Muscle layer of duodenum (tissue), 2 donors: ENCODE results near the gene ADAMTS17.
"Not testable (repeated sequence)": the region's sequence is repeated elsewhere in the genome, so short reads cannot be mapped to it uniquely, and the experiment has no call there.

Source experiments
- H3K27ac ChIP-seq: one replicate; pipeline ENCODE4 v1.7.0; 2013; ENCODE audit warnings: mild to moderate bottlenecking, low read length
- H3K27me3 ChIP-seq: one replicate; pipeline ENCODE4 v1.7.0; 2013; ENCODE audit warnings: low read depth, mild to moderate bottlenecking, control low read depth, low read length
- H3K36me3 ChIP-seq, 2 donors: one replicate each; pipeline ENCODE4 v1.7.0; 2013; ENCODE audit warnings: low read length in 2 of 2, control low read depth in 1 of 2, mild to moderate bottlenecking in 1 of 2; ENCODE audit not compliant: insufficient read depth in 2 of 2, control insufficient read depth in 1 of 2
- H3K4me1 ChIP-seq, 2 donors: one replicate each; pipeline ENCODE4 v1.7.0; 2013; ENCODE audit warnings: low read length in 2 of 2, mild to moderate bottlenecking in 2 of 2, control low read depth in 1 of 2, moderate library complexity in 1 of 2; ENCODE audit not compliant: insufficient read depth in 2 of 2, control insufficient read depth in 1 of 2
- H3K4me3 ChIP-seq, 2 donors: one replicate each; pipeline ENCODE4 v1.7.0; 2013; ENCODE audit warnings: low read length in 2 of 2, low read depth in 1 of 2, mild to moderate bottlenecking in 1 of 2
- H3K9me3 ChIP-seq, 2 donors: one replicate each; pipeline ENCODE4 v1.7.0; 2013; ENCODE audit warnings: low read length in 2 of 2, control low read depth in 1 of 2, mild to moderate bottlenecking in 1 of 2; ENCODE audit not compliant: control insufficient read depth in 1 of 2
- donor health status: healthy.

Gene ADAMTS17

GRCh38 chr15:100075229-100075628, 266.5 kb downstream of the ADAMTS17 start:
- no peaks in the 10 kb centered on the region for H3K27me3 ChIP-seq
- H3K4me1 ChIP-seq: no peaks in the 10 kb centered on the region
- H3K9me3 ChIP-seq: no peaks in the 10 kb centered on the region
- no peak overlapping the region for H3K27ac ChIP-seq
- no peak overlapping the region for H3K4me3 ChIP-seq
- no peaks in the 10 kb centered on the region for H3K36me3 ChIP-seq

- no peak overlapping the region for H3K27ac ChIP-seq
- no peaks in the 10 kb centered on the region for H3K9me3 ChIP-seq
- H3K27me3 ChIP-seq: no peaks in the 10 kb centered on the region
- no peaks in the 10 kb centered on the region for H3K36me3 ChIP-seq
- H3K4me3 ChIP-seq: no peak overlapping the region
- H3K4me1 ChIP-seq: no peaks in the 10 kb centered on the region
These were observed 267.8 kb downstream of the ADAMTS17 start for GRCh38 chr15:100073982-100074381.

GRCh38 chr15:100066521-100067280, 275.1 kb downstream of the ADAMTS17 start:
- not testable (repeated sequence) for H3K36me3 ChIP-seq, H3K4me1 ChIP-seq, H3K27ac ChIP-seq, H3K4me3 ChIP-seq, H3K27me3 ChIP-seq, H3K9me3 ChIP-seq

GRCh38 chr15:100061944-100062343, 279.8 kb downstream of the ADAMTS17 start:
- Histone ChIP-seq H3K9me3 (no peaks in the 10 kb centered on the region), H3K27me3 (no peaks in the 10 kb centered on the region), H3K4me1 (no peaks in the 10 kb centered on the region), H3K27ac (no peak overlapping the region), H3K4me3 (no peak overlapping the region), H3K36me3 (no peaks in the 10 kb centered on the region)

GRCh38 chr15:100060276-100060926, 281.4 kb downstream of the ADAMTS17 start:
- Histone ChIP-seq H3K27ac (no peak overlapping the region), H3K4me3 (no peak overlapping the region), H3K4me1 (no peaks in the 10 kb centered on the region)

GRCh38 chr15:100059521-100059920, 282.3 kb downstream of the ADAMTS17 start:
- Histone ChIP-seq H3K9me3 (no peaks in the 10 kb centered on the region), H3K4me1 (no peaks in the 10 kb centered on the region), H3K4me3 (no peak overlapping the region), H3K36me3 (no peaks in the 10 kb centered on the region), H3K27ac (no peak overlapping the region), H3K27me3 (no peaks in the 10 kb centered on the region)

More at GRCh38 chr15:100060276-100060926, 281.4 kb downstream of the ADAMTS17 start:
- no peaks in the 10 kb centered on the region for H3K36me3 ChIP-seq
- H3K9me3 ChIP-seq: no peaks in the 10 kb centered on the region
- no peaks in the 10 kb centered on the region for H3K27me3 ChIP-seq

- no peaks in the 10 kb centered on the region for H3K9me3 ChIP-seq
- no peaks in the 10 kb centered on the region for H3K4me1 ChIP-seq
- H3K36me3 ChIP-seq: no peaks in the 10 kb centered on the region
- no peaks in the 10 kb centered on the region for H3K27me3 ChIP-seq
- no peak overlapping the region for H3K4me3 ChIP-seq
- H3K27ac ChIP-seq: no peak overlapping the region
These were observed 282.7 kb downstream of the ADAMTS17 start for GRCh38 chr15:100059094-100059493.

GRCh38 chr15:100058458-100058857, 283.3 kb downstream of the ADAMTS17 start:
- H3K27ac ChIP-seq: no peak overlapping the region
- no peaks in the 10 kb centered on the region for H3K27me3 ChIP-seq
- H3K9me3 ChIP-seq: no peaks in the 10 kb centered on the region
- H3K4me3 ChIP-seq: no peak overlapping the region
- no peaks in the 10 kb centered on the region for H3K4me1 ChIP-seq
- H3K36me3 ChIP-seq: no peaks in the 10 kb centered on the region

- no peak overlapping the region for H3K4me3 ChIP-seq
- no peaks in the 10 kb centered on the region for H3K36me3 ChIP-seq
- no peaks in the 10 kb centered on the region for H3K4me1 ChIP-seq
- H3K27ac ChIP-seq: no peak overlapping the region
- no peaks in the 10 kb centered on the region for H3K27me3 ChIP-seq
- no peaks in the 10 kb centered on the region for H3K9me3 ChIP-seq
These were observed 284.5 kb downstream of the ADAMTS17 start for GRCh38 chr15:100057281-100057680.

- Histone ChIP-seq H3K27ac (no peak overlapping the region), H3K27me3 (no peaks in the 10 kb centered on the region), H3K36me3 (no peaks in the 10 kb centered on the region), H3K9me3 (no peaks in the 10 kb centered on the region), H3K4me1 (no peaks in the 10 kb centered on the region), H3K4me3 (no peak overlapping the region)
These were observed 285.2 kb downstream of the ADAMTS17 start for GRCh38 chr15:100056411-100057072.

GRCh38 chr15:100055821-100056220, 286.0 kb downstream of the ADAMTS17 start:
- no peaks in the 10 kb centered on the region for H3K9me3 ChIP-seq
- no peaks in the 10 kb centered on the region for H3K36me3 ChIP-seq
- no peak overlapping the region for H3K27ac ChIP-seq
- no peak overlapping the region for H3K4me3 ChIP-seq
- H3K27me3 ChIP-seq: no peaks in the 10 kb centered on the region
- no peaks in the 10 kb centered on the region for H3K4me1 ChIP-seq
